Small intestine (tissue), 7 donors: ENCODE measurements around the gene NDNF. TPM values are rescaled to one million over a fixed set of nuclear protein-coding genes. Genes with fewer than 3 reads are reported as not detected.

Source experiments
- DNase-seq, 2 donors: peaks; one replicate each; pipeline versions ENCODE4 v3.0.0 to v3.0.0-alpha.2; 2013
- FAIRE-seq: peaks from 2 replicates; lab custom pipeline; 2012; peaks lifted over from hg19 to GRCh38; lab: Jason Lieb, UNC
- H3K27ac ChIP-seq, 3 donors: one replicate each; pipeline ENCODE4 v1.5.1; 2013; ENCODE audit warnings: low read length in 2 of 3, mild to moderate bottlenecking in 2 of 3, control low read depth in 1 of 3, inconsistent platforms in 1 of 3, low read depth in 1 of 3, moderate library complexity in 1 of 3
- H3K27me3 ChIP-seq, 3 donors: one replicate each; pipeline ENCODE4 v1.6.1; 2013; ENCODE audit warnings: low read length in 3 of 3, inconsistent platforms in 1 of 3; ENCODE audit not compliant: control insufficient read depth in 3 of 3, insufficient read depth in 3 of 3
- H3K36me3 ChIP-seq, 3 donors: one replicate each; pipeline ENCODE4 v1.6.1; 2013; ENCODE audit warnings: low read length in 3 of 3, inconsistent platforms in 1 of 3, low read depth in 1 of 3, mild to moderate bottlenecking in 1 of 3, moderate library complexity in 1 of 3; ENCODE audit not compliant: control insufficient read depth in 3 of 3, insufficient read depth in 2 of 3
- H3K4me1 ChIP-seq, 3 donors: one replicate each; pipeline ENCODE4 v1.6.1; 2013; ENCODE audit warnings: low read length in 2 of 3, inconsistent platforms in 1 of 3, low read depth in 1 of 3, mild to moderate bottlenecking in 1 of 3, moderate library complexity in 1 of 3; ENCODE audit not compliant: control insufficient read depth in 3 of 3, insufficient read depth in 2 of 3
- H3K4me3 ChIP-seq, 3 donors: one replicate each; pipeline ENCODE4 v1.5.1; 2013; ENCODE audit warnings: low read length in 3 of 3, control low read depth in 1 of 3, inconsistent platforms in 1 of 3, low read depth in 1 of 3, mild to moderate bottlenecking in 1 of 3, moderate library complexity in 1 of 3
- H3K9me3 ChIP-seq, 2 donors: one replicate each; pipeline ENCODE4 v1.6.1; 2013; ENCODE audit warnings: low read depth in 1 of 2, low read length in 1 of 2; ENCODE audit not compliant: control insufficient read depth in 2 of 2, insufficient read depth in 1 of 2
- WGBS, 3 donors: extraction: QIAGEN DNeasy Blood & Tissue Kit; methylation state at CpG; one replicate each; pipeline ENCODE4 v1.1.7; 2013; 5-methylcytosine and 5-hydroxymethylcytosine counted together
- polyA plus RNA-seq, 4 donors: library from polyadenylated mRNA; stranded (reverse) in 3 of 4; unstranded in 1 of 4; fragments of 200-250 nt in 3 of 4; fragments of 120-200 nt in 1 of 4; gene quantifications; one replicate each; pipeline versions ENCODE4 v1.2.1 to v1.2.3, GENCODE V29; 2013
- donor health status: healthy with polysubstance abuse.
- donor health status: control.
- donor health status: control.
- donor health status: Bipolar disorder and iron deficiency.
- donor health status: healthy.

The NDNF gene
- polyA plus RNA-seq, 4 donors, result 0.54 to 34.3 (median 2.0) TPM; not detected in 1

GRCh38 chr4:121053601-121054143 is 18.7 kb downstream of the NDNF start:
- no peak for FAIRE-seq
- no peak for DNase-seq
- Histone ChIP-seq H3K4me1 (no peaks in the 10 kb centered on the region), H3K27me3 (peaks cover 0 to 2% (median 0%) of the 10 kb centered on the region in 3 donors), H3K27ac (no peak overlapping the region), H3K9me3 (peaks cover 0 to 4% of the 10 kb centered on the region in 2 donors), H3K36me3 (no peaks in the 10 kb centered on the region), H3K4me3 (no peak overlapping the region)
- WGBS, 3 donors, result 67 to 76% (median 71%) methylated on average over 3 of the region's 3 CpGs

GRCh38 chr4:121050300-121050699 is 22.0 kb downstream of the NDNF start:
- no peak for FAIRE-seq

GRCh38 chr4:121049072-121049599 is 23.2 kb downstream of the NDNF start:
- FAIRE-seq, result no peak
- WGBS, 3 donors, result 48 to 61% (median 50%) methylated on average over 3 of the region's 3 CpGs

More at GRCh38 chr4:121050300-121050699, 22.0 kb downstream of the NDNF start:
- H3K36me3 ChIP-seq, result no peaks in the 10 kb centered on the region
- H3K9me3 ChIP-seq, result peaks cover 0 to 4% of the 10 kb centered on the region in 2 donors
- no peak overlapping the region for H3K4me3 ChIP-seq
- no peaks in the 10 kb centered on the region for H3K4me1 ChIP-seq
- no peak overlapping the region for H3K27ac ChIP-seq
- peak in 1 of 2 donors; percentile 39 for DNase-seq
- H3K27me3 ChIP-seq, result no peaks in the 10 kb centered on the region

GRCh38 chr4:121048165-121048564 is 24.2 kb downstream of the NDNF start:
- DNase-seq (no peak), FAIRE-seq (no peak)
- Histone ChIP-seq H3K27ac (no peak overlapping the region), H3K27me3 (no peaks in the 10 kb centered on the region), H3K36me3 (peaks cover 0 to 4% (median 0%) of the 10 kb centered on the region in 3 donors), H3K9me3 (peaks cover 0 to 4% of the 10 kb centered on the region in 2 donors), H3K4me1 (no peaks in the 10 kb centered on the region), H3K4me3 (no peak overlapping the region)
- 65 to 85% (median 80%) methylated on average over 6 of the region's 6 CpGs for WGBS, 3 donors

More at GRCh38 chr4:121049072-121049599, 23.2 kb downstream of the NDNF start:
- peaks cover 0 to 4% of the 10 kb centered on the region in 2 donors for H3K9me3 ChIP-seq
- H3K27ac ChIP-seq, result no peak overlapping the region
- H3K4me3 ChIP-seq, result no peak overlapping the region
- H3K4me1 ChIP-seq, result no peaks in the 10 kb centered on the region
- no peak for DNase-seq
- H3K36me3 ChIP-seq, result peaks cover 0 to 4% (median 0%) of the 10 kb centered on the region in 3 donors
- no peaks in the 10 kb centered on the region for H3K27me3 ChIP-seq

- DNase-seq (peak in 1 of 2 donors; percentile 29), FAIRE-seq (no peak)
- 59 to 74% (median 64%) methylated on average over 8 of the region's 8 CpGs for WGBS, 3 donors
- H3K4me3 ChIP-seq, result no peak overlapping the region
- no peaks in the 10 kb centered on the region for H3K9me3 ChIP-seq
- H3K27me3 ChIP-seq, result no peaks in the 10 kb centered on the region
- no peaks in the 10 kb centered on the region for H3K4me1 ChIP-seq
- H3K36me3 ChIP-seq, result peaks cover 0 to 17% (median 0%) of the 10 kb centered on the region in 3 donors
- H3K27ac ChIP-seq, result no peak overlapping the region
These were observed 30.8 kb downstream of the NDNF start for GRCh38 chr4:121041307-121042090.

GRCh38 chr4:121034017-121034416 is 38.3 kb downstream of the NDNF start:
- DNase-seq, result peak in 1 of 2 donors; percentile 31

GRCh38 chr4:121030711-121031110 is 41.6 kb downstream of the NDNF start:
- no peak for DNase-seq
- H3K4me1 ChIP-seq, result no peaks in the 10 kb centered on the region
- H3K36me3 ChIP-seq, result no peaks in the 10 kb centered on the region
- H3K4me3 ChIP-seq, result no peak overlapping the region
- H3K27me3 ChIP-seq, result no peaks in the 10 kb centered on the region
- 86 to 90% (median 90%) methylated on average over 2 of the region's 2 CpGs for WGBS, 3 donors
- H3K9me3 ChIP-seq, result no peaks in the 10 kb centered on the region
- no peak for FAIRE-seq
- H3K27ac ChIP-seq, result no peak overlapping the region

More at GRCh38 chr4:121034017-121034416, 38.3 kb downstream of the NDNF start:
- Histone ChIP-seq H3K9me3 (no peaks in the 10 kb centered on the region), H3K4me3 (no peak overlapping the region), H3K4me1 (no peaks in the 10 kb centered on the region), H3K27me3 (no peaks in the 10 kb centered on the region), H3K36me3 (peaks cover 0 to 9% (median 0%) of the 10 kb centered on the region in 3 donors), H3K27ac (no peak overlapping the region)
- FAIRE-seq, result no peak
- WGBS, 3 donors, result 20 to 50% (median 31%) methylated on average over 3 of the region's 3 CpGs

GRCh38 chr4:121030131-121030530 is 42.2 kb downstream of the NDNF start:
- Histone ChIP-seq H3K4me3 (no peak overlapping the region), H3K4me1 (peaks cover 0 to 3% (median 0%) of the 10 kb centered on the region in 3 donors), H3K9me3 (no peaks in the 10 kb centered on the region), H3K27me3 (peaks cover 0 to 2% (median 0%) of the 10 kb centered on the region in 3 donors), H3K36me3 (no peaks in the 10 kb centered on the region), H3K27ac (no peak overlapping the region)
- DNase-seq (no peak), FAIRE-seq (no peak)
